Measurements from ENCODE around the gene NCKAP5.

- TF ChIP-seq CTCF (IDR thresholded peaks at IDR 0.05; ENCODE audit: insufficient read depth, low read length) (no peak), POLR2AphosphoS5 (IDR thresholded peaks at IDR 0.05; ENCODE audit: low read depth) (no peak), GABPA (IDR thresholded peaks at IDR 0.05; ENCODE audit: low read depth) (no peak), REST (IDR thresholded peaks at IDR 0.05; ENCODE audit: insufficient replicate concordance, low read depth) (no peak), SPI1 (IDR thresholded peaks at IDR 0.05; ENCODE audit: borderline replicate concordance, low read depth) (no peak)
These were observed 605.1 kb downstream of the NCKAP5 start for GRCh38 chr2:132963161-132963560.

All from HL-60 (cell line).